Superior temporal gyrus (tissue), 1 donor: ENCODE data around the gene SH3RF3.

Experiments used
- DNase-seq: peaks from one replicate; pipeline ENCODE4 v3.0.0-alpha.2; 2016; ENCODE audit errors: extremely low spot score

The SH3RF3 gene

GRCh38 chr2:109333414-109334210 lies 204.6 kb downstream of the SH3RF3 start:
- no peak for DNase-seq

DNA sequence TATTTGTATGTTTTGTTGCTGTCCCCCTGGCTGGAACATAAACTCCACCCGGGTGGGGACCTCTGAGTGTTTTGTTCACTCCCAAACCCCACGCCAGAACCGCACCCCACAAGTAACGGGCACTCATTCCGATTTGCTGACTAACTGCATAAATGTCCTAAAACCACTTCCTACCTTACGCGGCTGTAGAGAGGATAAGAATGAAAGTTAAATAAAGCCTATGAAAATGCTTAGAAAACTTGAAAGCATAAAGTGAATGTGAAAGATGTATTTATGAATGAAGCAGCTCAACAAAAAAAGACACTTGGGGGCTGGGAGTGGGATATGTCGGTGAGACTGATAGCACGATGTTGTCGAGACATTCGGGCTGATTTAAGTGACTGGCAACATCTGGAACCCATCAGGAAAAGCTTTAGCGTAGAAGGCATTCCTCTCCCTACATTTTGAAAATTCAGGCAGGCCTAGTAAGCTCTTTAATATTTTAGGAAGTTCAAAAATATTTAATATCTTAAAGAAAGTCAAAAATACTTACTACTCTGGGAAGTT lies 206.7 kb downstream of the SH3RF3 start:
- DNase-seq = no peak

DNA sequence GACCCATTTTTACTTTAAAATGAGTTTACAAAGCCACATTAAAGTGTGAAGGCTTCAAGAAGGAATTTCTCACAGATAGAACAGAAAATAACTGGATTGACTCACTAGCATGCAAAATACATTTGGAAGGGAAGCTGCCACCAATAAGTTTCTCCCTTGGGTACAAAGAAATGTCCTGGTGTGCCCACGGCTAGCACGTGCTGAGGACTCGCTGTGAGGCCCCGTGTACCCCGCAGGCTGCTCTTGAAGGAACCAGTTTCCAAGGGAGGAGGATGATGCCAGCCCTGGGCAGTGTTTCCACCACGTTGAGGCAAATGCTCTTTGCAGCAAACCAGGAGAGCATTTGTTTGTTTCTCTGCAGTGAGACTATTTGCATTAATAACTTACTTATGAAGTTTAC lies 207.3 kb downstream of the SH3RF3 start:
- no peak for DNase-seq

DNA sequence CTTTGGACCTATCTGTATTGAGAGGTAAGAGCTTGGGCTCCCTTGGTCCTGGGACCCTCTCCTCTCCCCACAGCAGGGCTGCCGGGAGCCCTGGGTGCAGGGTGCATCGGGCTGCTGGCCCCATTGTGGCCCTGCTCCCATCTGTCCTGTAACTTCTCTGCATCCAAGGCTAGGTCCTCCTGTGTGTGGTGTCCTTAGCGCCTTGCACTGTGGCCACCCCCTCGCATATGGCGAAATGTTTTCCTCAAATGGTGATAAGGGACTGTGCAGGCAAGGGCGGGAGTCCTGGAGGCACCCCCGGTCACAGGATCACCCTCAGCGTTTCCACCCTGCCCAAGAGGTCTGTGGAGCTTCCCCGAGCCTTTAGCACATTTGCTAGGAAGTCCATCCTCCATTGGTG lies 208.2 kb downstream of the SH3RF3 start:
- DNase-seq = no peak

DNA sequence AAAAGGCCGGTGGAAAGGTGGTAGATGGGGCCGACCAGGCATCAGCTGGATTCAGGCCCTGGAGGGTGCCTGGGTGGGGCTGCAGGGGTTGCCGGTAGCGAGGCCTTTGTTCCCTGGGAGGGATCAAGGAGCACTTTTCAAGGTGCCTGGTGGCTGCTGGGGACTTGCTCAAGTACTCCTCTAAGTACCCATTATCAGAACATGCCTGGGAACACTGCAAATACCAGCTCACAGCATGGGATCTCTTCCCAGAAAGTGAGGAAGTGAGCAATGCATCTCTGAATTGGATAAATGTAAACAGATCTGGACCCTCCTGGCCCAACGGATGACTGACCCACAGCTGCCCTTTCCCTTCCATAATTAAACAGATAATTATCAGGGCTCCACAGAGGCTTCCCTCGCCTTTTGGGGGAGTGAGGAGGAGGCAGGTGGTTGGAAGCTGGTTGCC lies 210.5 kb downstream of the SH3RF3 start:
- no peak for DNase-seq

DNA sequence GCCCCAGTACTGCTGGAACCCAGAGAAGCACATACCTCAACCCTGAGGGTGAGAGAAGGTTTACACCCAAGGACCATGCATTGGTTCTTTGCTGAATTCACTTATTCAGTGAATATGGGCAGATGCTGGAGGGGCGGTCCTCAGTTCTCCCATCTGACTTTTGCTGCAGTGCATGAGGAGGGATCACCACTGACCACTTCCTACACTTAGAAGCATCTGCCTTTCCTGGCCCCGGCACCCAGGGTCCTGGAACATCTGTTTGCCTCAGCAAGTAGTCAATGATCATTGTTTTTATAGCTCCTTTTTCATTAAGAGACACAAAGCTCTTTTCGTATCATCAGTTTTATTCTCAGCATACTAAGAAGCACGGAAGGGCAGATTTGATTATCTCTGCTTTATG lies 211.4 kb downstream of the SH3RF3 start:
- DNase-seq = no peak

- DNase-seq = no peak
Measured at GRCh38 chr2:109341355-109342255, 212.6 kb downstream of the SH3RF3 start.

DNA sequence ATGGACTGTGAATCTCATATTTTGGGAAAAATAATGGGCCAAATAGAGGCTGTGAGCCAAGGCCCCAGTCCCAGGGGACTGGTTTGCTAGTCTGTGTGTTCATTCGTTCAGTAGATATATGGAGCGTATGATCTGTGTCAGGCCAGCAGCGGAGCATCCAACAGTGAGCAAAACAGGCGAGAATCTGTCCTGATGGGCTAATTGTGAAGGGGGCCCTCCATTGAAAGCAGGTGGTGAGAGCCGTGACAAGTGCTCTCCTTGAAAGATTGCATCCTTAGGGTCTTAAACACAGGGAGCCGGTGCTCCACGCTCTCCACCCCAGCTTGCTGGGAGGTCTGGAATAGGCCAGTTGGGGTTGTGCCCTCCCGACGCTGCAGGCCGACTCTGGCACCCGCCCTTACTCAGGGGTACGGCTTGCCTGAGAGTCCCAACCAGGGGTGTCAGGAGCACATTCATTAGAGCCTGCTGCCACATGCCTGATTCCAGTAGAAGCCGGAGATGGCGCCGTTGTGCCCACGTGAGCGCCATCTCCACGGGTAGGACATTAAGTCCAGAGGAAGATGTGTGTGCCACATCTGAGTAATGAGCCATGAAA lies 213.3 kb downstream of the SH3RF3 start:
- no peak for DNase-seq

GRCh38 chr2:109342930-109343329 lies 213.9 kb downstream of the SH3RF3 start:
- DNase-seq = no peak

- DNase-seq = no peak
Measured at GRCh38 chr2:109343460-109343859, 214.5 kb downstream of the SH3RF3 start.

- no peak for DNase-seq
Measured at GRCh38 chr2:109344270-109344805, 215.3 kb downstream of the SH3RF3 start.

DNA sequence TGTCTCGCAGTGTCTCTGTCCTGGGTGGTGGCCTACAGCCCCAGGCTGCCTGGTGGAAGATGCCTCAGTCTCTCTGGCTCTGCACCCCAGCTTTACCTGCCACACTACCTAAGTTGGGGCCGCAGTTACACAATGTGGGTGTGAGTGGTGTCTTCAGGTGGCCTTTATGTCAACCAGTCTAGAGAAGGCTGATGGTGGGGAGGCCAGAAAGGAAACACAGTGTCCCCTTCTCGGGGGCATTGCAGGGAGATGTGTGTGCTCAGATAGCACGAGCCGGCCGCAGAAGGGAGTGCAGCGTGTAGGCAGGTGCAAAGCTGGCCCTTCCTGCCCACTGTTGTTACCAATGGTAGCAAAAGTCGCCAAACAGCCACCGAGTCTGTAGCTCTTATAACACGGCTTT lies 216.1 kb downstream of the SH3RF3 start:
- no peak for DNase-seq

- no peak for DNase-seq
Measured at GRCh38 chr2:109345653-109346480, 216.9 kb downstream of the SH3RF3 start.

DNA sequence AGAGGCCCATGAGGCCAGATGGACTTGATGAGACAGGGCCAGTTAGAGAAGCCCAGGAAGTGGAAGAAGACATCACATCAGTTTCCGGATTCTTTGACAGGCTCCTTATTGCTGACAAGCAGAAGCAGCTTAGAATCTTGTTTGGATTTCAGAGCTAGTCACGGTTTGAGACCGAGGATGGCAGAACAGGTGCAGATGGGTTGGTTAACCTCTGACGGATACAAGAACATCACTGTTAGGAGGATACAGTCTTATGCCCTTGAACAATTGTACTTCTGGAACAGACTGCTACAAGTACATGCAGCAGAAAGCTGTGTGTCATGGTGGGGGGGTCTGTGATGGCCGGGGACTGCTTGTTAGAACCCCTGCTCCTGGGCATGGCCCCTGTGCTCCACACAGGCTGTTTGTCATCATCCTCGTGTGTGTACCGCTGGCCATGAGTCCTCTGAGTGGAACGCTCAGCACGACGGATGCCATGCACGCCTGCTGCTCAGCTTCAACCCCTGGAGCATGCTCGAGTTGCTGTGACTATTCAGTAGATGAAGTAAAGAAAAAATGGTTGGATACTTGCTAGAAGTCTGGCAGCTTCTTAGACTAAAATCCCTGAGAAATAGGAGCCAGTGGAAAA lies 217.7 kb downstream of the SH3RF3 start:
- DNase-seq = no peak

DNA sequence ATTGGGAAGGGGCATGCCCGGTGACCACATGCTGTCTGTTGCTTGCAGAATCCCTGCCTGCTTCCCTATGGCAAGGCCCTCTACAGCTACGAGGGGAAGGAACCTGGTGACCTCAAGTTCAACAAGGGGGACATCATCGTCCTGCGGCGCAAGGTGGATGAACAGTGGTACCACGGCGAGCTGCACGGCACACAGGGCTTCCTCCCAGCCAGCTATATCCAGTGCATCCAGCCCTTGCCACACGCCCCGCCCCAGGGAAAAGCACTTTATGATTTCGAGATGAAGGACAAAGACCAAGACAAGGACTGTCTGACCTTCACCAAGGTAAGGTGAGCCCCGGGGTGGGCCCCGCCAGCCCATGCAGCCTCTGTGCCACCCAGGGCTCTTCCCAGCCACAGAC lies 218.6 kb downstream of the SH3RF3 start:
- no peak for DNase-seq

GRCh38 chr2:109348190-109348589 lies 219.2 kb downstream of the SH3RF3 start:
- DNase-seq = no peak

DNA sequence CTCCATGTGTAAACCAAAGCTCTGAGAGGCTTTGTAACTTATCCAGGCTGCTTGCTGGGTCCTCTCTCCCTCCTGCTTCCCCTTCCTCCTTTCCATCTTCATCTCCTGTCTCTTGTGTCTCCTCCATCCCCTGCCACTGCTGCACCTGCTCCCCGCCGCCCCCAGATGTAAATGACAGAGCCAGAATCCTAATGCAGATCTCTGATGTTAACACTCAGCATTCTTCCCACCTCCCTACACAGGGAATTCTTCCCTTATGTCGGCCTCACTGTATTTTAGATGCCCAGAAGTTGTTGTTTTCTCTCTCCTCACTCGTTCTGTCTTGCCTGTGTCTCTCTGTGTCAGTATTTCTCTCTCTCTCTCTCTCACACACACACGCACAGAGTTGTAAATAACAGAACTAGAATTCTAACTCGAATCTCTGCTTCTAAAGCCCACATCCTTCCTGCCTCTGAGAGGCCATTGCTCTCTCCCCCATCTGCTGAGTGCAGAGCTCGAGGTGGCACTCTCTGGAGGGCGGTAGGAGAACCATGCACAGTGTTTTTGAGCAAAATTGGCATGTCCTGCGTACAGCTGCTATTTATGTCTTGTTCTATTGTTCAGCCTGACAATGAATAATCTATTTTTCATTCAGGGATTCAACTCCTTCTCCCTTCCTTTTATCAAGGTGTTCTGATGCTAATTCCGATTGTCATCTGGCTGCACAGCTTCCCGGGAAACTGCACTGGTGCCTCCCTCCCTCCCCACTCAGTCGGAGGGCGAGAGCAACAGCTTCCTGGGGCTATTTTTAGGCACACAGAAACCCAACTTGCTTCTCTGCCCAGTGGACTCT lies 219.9 kb downstream of the SH3RF3 start:
- DNase-seq = peak; percentile 67

- DNase-seq = no peak
Measured at GRCh38 chr2:109349503-109350465, 220.8 kb downstream of the SH3RF3 start.
